HG03045 (cell line): ENCODE data around the gene CNN2.
"Not testable (repeated sequence)": the region's sequence is repeated elsewhere in the genome, so short reads cannot be mapped to it uniquely, and the experiment has no call there.

ENCODE experiments used
- ATAC-seq: cut with Tn5 transposase; IDR thresholded peaks from one replicate; pipeline ENCODE4 v1.9.1; 2021; ENCODE audit warnings: mild to moderate bottlenecking, moderate library complexity; ENCODE audit not compliant: unreplicated experiment

CNN2 gene

DNA sequence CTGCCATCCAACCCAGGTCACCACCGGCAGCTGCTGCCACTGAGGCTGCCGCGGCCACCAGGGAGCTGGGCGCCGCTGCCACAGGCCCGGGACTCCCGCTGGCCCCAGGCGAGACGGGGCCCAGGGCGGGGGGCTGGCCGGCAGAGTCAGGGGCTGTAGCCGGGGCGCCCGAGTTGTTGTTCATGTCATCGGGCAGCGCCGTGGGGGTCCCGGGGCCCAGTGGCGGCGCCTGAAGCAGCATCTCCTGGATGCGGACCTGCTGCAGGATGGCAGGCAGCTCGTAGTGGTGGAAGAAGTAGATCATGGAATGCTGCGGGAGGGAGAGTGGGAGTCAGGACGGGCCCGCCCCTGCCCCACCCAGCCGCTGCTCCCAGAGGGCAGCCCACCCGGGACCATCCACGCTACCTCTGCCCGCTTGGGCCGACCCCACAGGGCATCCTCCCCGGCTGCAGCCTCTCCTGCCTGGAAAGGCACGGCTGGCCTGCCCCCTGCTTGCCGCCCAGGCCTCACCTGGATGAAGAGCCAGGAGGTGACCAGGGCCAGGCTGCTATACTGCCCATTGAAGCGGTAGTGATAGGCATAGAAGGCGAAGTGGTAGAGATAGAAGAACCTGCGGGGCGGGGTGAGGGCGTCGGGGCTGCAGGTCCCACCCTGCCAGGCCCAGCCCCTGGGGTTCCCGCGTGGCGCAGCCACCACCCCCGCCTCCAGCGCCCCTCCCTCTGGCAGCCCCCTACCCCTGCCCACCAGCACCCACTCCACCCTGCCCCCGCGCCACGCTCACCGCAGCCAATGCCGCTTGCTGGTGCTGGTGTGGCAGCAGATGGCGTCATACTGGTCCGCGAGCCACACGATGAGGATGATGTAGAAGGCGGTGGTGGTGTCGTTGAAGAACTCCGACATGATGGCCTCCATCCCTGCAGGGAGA, 15.6 kb upstream of the CNN2 start:
- ATAC-seq = no peak

DNA sequence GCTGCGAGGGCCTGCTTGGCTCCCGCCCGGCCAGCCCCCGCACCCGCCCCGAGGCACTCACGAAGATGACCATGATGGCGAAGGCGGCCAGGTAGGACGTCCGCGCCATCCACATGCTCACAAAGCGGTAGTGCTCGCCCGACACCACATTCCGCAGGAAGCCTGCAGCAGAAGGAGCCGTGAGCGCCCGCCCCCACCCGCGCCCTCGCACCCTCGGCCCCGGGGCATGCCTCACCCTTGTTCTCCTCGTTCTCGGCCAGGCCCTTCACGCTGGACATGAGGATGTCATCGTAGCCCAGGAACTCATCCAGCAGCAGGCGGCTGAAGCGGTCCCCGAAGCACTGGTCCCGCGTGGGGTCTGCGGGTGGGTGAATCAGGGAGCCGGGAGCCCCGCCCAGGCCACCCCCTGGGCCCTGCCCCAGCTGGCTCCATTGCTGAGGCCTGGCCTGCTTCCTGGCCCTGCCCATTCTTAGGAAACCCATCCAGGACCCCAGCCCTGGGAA, 14.5 kb upstream of the CNN2 start:
- ATAC-seq = no peak

- ATAC-seq = no peak
These were observed 14.1 kb upstream of the CNN2 start for GRCh38 chr19:1012334-1012733.

DNA sequence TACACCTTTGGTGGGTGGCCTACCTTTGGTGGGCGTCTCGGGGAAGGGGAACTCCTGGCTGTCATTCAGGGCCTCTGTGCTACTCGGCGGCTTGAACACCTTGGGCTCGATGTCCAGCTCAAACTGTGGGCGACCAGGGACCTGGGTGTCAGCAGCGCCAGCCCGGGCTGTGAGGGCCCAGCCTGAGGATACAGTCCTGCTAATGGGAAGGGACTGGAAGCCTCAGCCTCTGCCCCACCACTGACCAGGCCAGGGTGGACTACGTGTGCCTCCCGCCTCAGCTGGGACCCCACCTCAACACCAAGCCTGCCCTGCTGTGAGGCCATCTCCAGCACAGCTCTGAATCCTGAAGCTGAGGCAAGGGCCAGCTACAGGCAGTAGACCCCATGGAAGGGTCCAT, 13.2 kb upstream of the CNN2 start:
- no peak for ATAC-seq

GRCh38 chr19:1014161-1015060, 12.0 kb upstream of the CNN2 start:
- ATAC-seq = no peak

GRCh38 chr19:1015061-1015781, 11.2 kb upstream of the CNN2 start:
- no peak for ATAC-seq

DNA sequence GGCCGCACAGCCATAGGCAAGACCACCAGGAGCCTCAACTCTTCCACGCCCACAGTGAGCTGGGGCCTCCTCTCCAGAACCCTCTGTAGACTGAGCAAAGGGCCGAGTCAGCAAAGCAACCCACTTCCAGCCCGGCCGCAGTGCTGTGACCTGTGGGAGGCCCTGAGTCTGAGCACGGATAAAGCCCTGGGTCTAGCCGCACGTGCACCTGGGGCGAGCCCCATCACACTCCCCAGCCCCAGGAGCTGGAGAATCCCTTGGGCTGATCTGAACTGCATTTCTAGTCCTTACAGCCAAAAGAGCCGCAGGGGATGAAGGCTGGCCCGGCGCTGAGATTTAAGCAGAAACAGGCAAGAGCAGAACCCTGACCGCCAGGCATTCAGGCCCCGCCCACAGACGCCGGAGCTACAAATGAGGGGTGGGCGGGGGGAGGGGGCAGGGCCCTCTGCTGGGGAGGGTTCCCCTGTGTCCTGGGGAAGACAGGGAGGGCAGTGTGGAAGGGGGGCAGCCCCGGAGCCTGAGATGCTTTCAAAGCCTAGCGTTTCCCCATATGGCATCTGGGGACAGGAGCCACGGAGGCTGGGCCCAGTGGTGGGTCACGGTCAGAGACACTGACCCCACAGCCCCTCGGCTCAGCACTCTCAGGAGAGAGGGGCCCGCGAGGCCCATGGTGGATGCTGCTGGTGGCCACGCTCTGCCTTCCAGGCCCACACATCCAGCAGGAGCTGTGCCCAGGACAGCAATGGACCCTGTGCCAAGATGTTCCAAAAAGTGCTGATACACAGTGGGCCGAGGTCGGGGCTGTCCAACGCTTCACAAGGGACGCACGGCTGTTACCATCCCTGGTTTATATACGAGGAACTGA, 10.4 kb upstream of the CNN2 start:
- no peak for ATAC-seq

GRCh38 chr19:1016647-1017114, 9.7 kb upstream of the CNN2 start:
- no peak for ATAC-seq

DNA sequence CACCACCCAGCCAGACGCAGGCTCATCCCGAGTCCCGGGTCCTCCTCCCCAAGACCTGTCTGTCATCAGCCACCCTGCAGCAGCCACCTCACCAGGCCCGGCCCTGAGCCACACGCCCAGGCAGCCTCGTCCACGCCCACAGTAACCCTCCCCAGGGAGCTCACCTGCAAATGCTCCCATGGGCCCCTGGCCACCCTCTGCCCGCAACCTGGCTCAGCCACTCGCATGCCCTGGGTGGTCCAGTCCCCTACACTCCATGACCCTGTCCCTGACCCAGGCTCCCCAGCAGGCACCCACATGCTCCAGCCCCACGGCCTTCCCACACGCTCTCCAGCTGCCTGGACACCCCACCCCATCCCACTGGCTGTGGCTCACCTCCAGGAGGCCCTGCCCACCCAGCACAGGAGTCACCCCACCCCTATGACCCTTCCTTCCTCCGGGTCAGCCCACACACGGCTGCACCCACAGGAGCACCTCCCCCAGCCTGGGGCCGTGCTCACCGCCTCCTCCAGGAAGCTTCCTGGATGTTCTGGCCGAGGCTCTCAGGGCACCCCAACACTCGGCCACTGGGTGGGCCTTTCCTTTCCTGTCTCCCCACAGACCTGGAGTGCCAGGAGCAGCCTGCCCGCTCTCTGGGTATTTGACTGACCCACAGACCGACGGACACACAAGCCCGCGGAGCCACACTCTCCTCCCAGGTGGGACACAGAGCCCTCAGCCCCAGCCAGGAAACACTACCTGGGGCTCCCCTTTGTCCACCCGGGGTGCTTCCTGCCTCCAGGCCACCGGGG, 9.1 kb upstream of the CNN2 start:
- no peak for ATAC-seq

GRCh38 chr19:1017906-1018305, 8.5 kb upstream of the CNN2 start:
- ATAC-seq = no peak

- no peak for ATAC-seq
These were observed 8.0 kb upstream of the CNN2 start for GRCh38 chr19:1018393-1018792.

GRCh38 chr19:1018932-1019615, 7.3 kb upstream of the CNN2 start:
- ATAC-seq = no peak

DNA sequence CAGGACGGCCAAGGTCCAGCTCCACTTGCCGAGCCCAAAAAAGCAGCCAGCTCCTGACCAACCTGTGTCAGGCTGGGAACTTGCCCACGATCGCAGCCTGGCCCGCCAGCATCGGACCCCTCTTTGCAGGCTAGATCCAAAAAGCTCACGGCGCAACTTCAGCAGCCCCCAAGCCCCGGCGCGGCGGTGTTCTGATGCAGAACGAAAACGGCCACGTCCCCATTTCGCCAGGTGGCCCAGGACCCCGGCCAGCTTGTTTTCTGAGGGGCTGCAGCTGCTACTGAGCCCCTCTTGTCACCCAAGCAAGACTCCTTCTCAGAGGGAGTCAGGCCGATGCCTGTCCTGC, 6.8 kb upstream of the CNN2 start:
- no peak for ATAC-seq

DNA sequence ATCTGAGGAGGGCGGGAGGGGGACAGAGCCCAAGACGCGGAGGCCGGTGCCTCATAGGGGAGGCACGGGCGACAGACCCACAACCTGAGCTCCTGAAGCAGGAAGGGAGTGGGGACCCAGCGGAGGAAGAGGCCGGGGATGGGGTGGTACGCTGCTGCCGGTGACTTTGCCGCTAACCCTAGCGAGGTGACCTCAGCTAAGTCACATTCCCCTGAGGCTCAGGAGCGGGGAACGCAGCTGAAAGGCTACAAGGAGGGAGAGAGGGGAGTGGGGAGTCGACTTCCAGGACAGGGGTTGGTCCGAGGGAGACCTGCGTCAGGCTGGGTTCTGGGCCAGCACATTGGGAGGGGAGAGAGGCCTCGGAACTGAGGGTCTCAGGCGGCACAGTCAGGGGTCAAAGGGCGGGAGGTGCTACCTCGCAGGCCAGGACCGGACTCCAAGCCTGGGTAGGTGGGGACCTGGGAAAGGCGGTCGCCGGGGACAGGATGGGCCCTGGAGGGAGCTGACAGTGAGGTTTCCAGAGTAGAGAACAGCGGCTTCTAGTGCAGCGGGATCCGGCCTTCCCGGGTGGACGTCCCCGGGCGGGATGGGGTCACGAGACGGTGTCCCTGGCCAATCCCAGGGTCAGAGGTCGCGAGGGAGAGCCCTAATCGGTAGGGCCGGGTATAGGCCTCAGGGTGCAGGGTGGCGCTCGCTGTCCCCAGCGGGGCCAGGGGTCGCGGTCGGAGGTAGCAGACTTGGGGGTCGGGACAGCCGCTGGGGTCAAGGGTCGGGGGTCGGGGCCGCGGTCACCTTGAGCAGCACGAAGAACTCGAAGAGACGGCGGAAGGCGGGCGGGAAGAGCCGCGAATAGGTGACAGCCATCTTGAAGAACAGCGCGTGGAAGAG, 6.2 kb upstream of the CNN2 start:
- no peak for ATAC-seq

DNA sequence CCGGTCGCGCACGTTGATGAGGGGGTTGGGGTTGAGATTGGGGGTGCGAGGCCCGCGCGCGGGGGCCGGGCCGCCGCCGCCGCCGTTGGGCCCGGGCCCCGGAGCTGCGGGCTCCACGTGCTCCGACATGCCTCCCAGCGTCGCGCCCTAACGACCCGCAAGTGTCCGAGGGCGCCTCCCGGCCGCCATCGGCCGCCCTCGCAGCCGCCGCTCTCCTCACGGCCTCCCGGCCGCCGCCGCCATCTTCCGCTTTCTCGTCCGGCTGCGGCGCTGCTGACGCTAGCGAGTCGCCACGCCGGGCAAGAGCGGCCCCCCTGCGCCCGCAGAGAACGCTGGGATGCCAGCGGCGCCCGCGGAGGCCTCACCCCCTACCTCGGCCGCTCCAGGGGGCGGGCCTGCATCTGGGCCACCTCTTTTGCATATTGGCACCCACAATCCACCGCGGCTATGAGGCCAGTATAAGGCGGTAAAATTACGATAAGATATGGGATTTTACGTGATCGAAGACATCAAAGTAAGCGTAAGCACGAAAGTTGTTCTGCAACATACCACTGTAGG, 5.5 kb upstream of the CNN2 start, which contains the start of gene TMEM259:
Gene TMEM259 (minus strand): TSS at position 256 of the 558 bp plus-strand sequence. CDS start 127 bp downstream, at position 129.
- peak; percentile 80 for ATAC-seq

GRCh38 chr19:1023883-1024188, 2.6 kb upstream of the CNN2 start:
- ATAC-seq = not testable (repeated sequence)

DNA sequence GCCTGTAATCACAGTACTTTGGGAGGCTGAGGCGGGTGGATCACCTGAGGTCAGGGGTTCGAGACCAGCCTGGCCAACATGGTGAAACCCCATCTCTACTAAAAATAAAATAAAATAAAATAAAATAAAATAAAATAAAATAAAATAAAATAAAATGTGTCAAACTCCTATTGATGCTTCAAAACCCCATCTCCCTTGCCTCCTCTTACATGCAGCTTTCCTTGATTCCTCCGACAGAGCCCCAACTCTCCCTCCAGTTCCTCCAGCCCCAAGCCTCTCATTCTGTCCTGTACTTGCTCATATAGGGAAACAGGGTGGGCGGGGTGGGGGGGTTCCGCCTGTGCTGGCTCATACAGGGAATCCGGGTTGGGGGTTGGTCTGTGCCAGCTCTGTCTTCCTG, 1.3 kb upstream of the CNN2 start:
- not testable (repeated sequence) for ATAC-seq
